ENCODE data around the gene MAST4.

GRCh38 chr5:66596636-66597182 is 516 bp downstream of the MAST4 start:
- no peak for TF ChIP-seq TCF12 (IDR thresholded peaks at IDR 0.05; ENCODE audit: low read depth, low read length)
- no peak for TF ChIP-seq MAX (IDR thresholded peaks at IDR 0.05)

Measured in H1 (cell line).